GM23338 (cell line): ENCODE data around the gene SYNCRIP. TPM values are rescaled to one million over a fixed set of nuclear protein-coding genes. Genes with fewer than 3 reads are reported as not detected.

Source experiments
- ATAC-seq: fragments of 200-7000 bp; cut with Tn5 transposase; 3 replicates; pipeline ENCODE4 v1.9.1; 2020
- DNase-seq: peaks from one replicate; pipeline ENCODE4 v3.0.0-alpha.2; 2015; ENCODE audit warnings: low spot score
- H2AFZ ChIP-seq: fragments of 200-600 bp; sonication (generic); 2 replicates; pipeline ENCODE4 v1.8.0; 2016; ENCODE audit warnings: antibody characterized with exemption, mild to moderate bottlenecking, moderate library complexity
- H3F3A ChIP-seq: fragments of 200-600 bp; sonication (generic); replicated peaks from 2 replicates; pipeline ENCODE4 v1.8.0; 2017; ENCODE audit warnings: antibody characterized with exemption, mixed run types, low read depth
- H3K27ac ChIP-seq: fragments of 200-600 bp; sonication (generic); 2 replicates; pipeline ENCODE4 v1.6.1; 2016; ENCODE audit warnings: low read depth
- H3K27me3 ChIP-seq: fragments of 200-600 bp; sonication (generic); 2 replicates; pipeline ENCODE4 v1.8.0; 2016; ENCODE audit warnings: mild to moderate bottlenecking, mixed run types, moderate library complexity; ENCODE audit not compliant: insufficient read depth
- H3K36me3 ChIP-seq: fragments of 200-600 bp; sonication (generic); 2 replicates; pipeline ENCODE4 v1.8.0; 2016; ENCODE audit warnings: mild to moderate bottlenecking; ENCODE audit not compliant: insufficient read depth
- H3K4me1 ChIP-seq: fragments of 200-600 bp; sonication (generic); 2 replicates; pipeline ENCODE4 v1.8.0; 2016; ENCODE audit warnings: mild to moderate bottlenecking, moderate library complexity; ENCODE audit not compliant: insufficient read depth
- H3K4me2 ChIP-seq: fragments of 200-600 bp; sonication (generic); 2 replicates; pipeline ENCODE4 v1.7.1; 2017; ENCODE audit warnings: mixed run types
- H3K4me3 ChIP-seq: fragments of 200-600 bp; sonication (generic); 2 replicates; pipeline ENCODE4 v1.6.1; 2016; ENCODE audit warnings: mixed run types
- H3K79me2 ChIP-seq: fragments of 200-600 bp; sonication (generic); replicated peaks from 2 replicates; pipeline ENCODE4 v1.8.0; 2017; ENCODE audit warnings: mild to moderate bottlenecking; ENCODE audit not compliant: insufficient read depth
- H3K9me2 ChIP-seq: fragments of 200-600 bp; sonication (generic); 2 replicates; pipeline ENCODE4 v1.8.0; 2017; ENCODE audit not compliant: insufficient read depth
- H4K20me1 ChIP-seq: fragments of 200-600 bp; sonication (generic); replicated peaks from 2 replicates; pipeline ENCODE4 v1.8.0; 2017; ENCODE audit warnings: mild to moderate bottlenecking; ENCODE audit not compliant: insufficient read depth
- H3K27ac Mint-ChIP-seq: 2 replicates; pipeline ENCODE4 v1.8.0; 2020; ENCODE audit warnings: inconsistent platforms, mild to moderate bottlenecking, moderate library complexity, mixed read lengths
- H3K27me3 Mint-ChIP-seq: 3 replicates; pipeline ENCODE4 v1.8.0; 2022; ENCODE audit warnings: low read depth, mild to moderate bottlenecking, moderate library complexity, mixed read lengths, inconsistent platforms; ENCODE audit not compliant: insufficient read depth, poor library complexity
- H3K36me3 Mint-ChIP-seq: 3 replicates; pipeline ENCODE4 v1.8.0; 2021; ENCODE audit warnings: low read depth, mild to moderate bottlenecking, inconsistent platforms, moderate library complexity, mixed read lengths
- H3K4me1 Mint-ChIP-seq: 3 replicates; pipeline ENCODE4 v1.8.0; 2020; ENCODE audit warnings: mild to moderate bottlenecking, inconsistent platforms, mixed read lengths
- H3K4me3 Mint-ChIP-seq: 3 replicates; pipeline ENCODE4 v1.8.0; 2021; ENCODE audit warnings: moderate library complexity, mild to moderate bottlenecking, inconsistent platforms, mixed read lengths
- H3K9me3 Mint-ChIP-seq: 3 replicates; pipeline ENCODE4 v1.8.0; 2020; ENCODE audit warnings: moderate library complexity, mild to moderate bottlenecking, inconsistent platforms, mixed read lengths
- CREB1 ChIP-seq: fragments of 250-450 bp; sonication (Bioruptor Pico); IDR thresholded peaks from 2 replicates; pipeline ENCODE4 v1.5.0; 2020; ENCODE audit warnings: low read depth, mild to moderate bottlenecking, moderate library complexity
- EZH2 ChIP-seq: fragments of 200-600 bp; sonication (generic); IDR thresholded peaks from one replicate; pipeline ENCODE4 v1.8.0; 2017; ENCODE audit warnings: antibody characterized with exemption, mild to moderate bottlenecking, low read depth; ENCODE audit not compliant: unreplicated experiment
- EZH2phosphoT487 ChIP-seq: fragments of 200-600 bp; sonication (generic); IDR thresholded peaks from one replicate; pipeline ENCODE4 v1.8.1; 2018; ENCODE audit warnings: antibody characterized with exemption; ENCODE audit not compliant: unreplicated experiment
- JUNB ChIP-seq: IDR thresholded peaks from one replicate; pipeline ENCODE4 v1.6.1; 2016; ENCODE audit warnings: antibody characterized with exemption; ENCODE audit not compliant: unreplicated experiment
- NANOG ChIP-seq: IDR thresholded peaks from 2 replicates; pipeline ENCODE4 v1.6.1; 2016; ENCODE audit warnings: antibody characterized with exemption, borderline replicate concordance
- STAT1 ChIP-seq: IDR thresholded peaks from one replicate; pipeline ENCODE4 v1.6.1; 2016; ENCODE audit warnings: antibody characterized with exemption; ENCODE audit not compliant: unreplicated experiment
- ZNF114 ChIP-seq: fragments of 250-450 bp; sonication (Bioruptor Pico); IDR thresholded peaks from 2 replicates; pipeline ENCODE4 v1.5.0; 2020; ENCODE audit warnings: mild to moderate bottlenecking, moderate library complexity
- polyA plus RNA-seq: library from polyadenylated mRNA; unstranded; fragments of >200 nt; fragmentation: Nextera tagmentation; extraction: Ambion mirVana; gene quantifications from 2 replicates; pipeline ENCODE4 v1.2.1, GENCODE V29; 2016
- total RNA-seq: library from RNA; depleted of rRNA; stranded (reverse); fragments of >200 nt; shearing (Covaris generic); gene quantifications from 2 replicates; pipeline ENCODE4 v1.2.3, GENCODE V29; 2014
- TF ChIP-seq, protein P1 (sequence below), 2 experiments: fragments of 200-600 bp in 1 of 2; sonication (generic) in 1 of 2; conservative IDR thresholded peaks; 2 replicates each; pipeline versions ENCODE4 v1.5.1 to v1.6.1; 2016 to 2017; ENCODE audit warnings: antibody characterized with exemption in 2 of 2, low read depth in 2 of 2, mild to moderate bottlenecking in 2 of 2, moderate library complexity in 1 of 2
- TF ChIP-seq, protein P2 (sequence below): IDR thresholded peaks from 2 replicates; pipeline ENCODE4 v1.6.1; 2016; ENCODE audit warnings: antibody characterized with exemption
- TF ChIP-seq, protein P3 (sequence below): IDR thresholded peaks from one replicate; pipeline ENCODE4 v1.6.1; 2018; ENCODE audit warnings: antibody characterized with exemption; ENCODE audit not compliant: unreplicated experiment

Gene SYNCRIP
- total and polyA plus RNA-seq, 2 experiments from 2014 or later, result 163 to 164 TPM

DNA sequence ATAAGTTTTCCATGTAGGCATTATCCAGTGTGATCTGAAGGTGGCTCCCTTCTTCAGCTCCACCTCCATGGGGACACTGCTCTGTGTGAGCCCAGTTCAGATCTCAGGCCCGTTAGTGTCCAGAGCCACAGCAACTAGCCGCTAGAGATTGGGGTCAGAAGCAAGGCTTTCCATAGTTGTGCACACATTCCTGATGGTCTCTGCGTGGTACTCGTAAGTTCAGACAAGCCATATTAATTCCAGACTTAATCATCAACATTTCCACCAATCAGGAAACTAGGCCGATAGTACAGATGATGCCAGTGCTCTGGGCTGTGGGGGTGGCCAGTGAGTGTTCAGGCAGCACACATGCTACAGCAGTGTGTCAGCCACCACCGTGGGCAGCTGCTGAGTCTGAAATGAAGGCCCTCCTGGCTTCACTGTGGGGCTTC is 17.5 kb upstream of the SYNCRIP start:
- ATAC-seq, result peak; percentile 67
- Histone ChIP-seq H3F3A (no peaks in the 10 kb centered on the region), H4K20me1 (no peaks in the 10 kb centered on the region), H3K4me1 (no peaks in the 10 kb centered on the region), H3K27me3 (no peaks in the 10 kb centered on the region), H3K79me2 (no peaks in the 10 kb centered on the region), H3K4me3 (no peak overlapping the region), H3K36me3 (no peaks in the 10 kb centered on the region), H3K9me2 (no peaks in the 10 kb centered on the region), H3K27ac (no peak overlapping the region), H3K4me2 (no peak overlapping the region), H2AFZ (peak overlapping the region; percentile 44; the same call in 1 of the 2 replicates)
- DNase-seq, result no peak
- H3K4me3 Mint-ChIP-seq, result no peak overlapping the region
- no peak overlapping the region for H3K27ac Mint-ChIP-seq
- 0 out of 3 replicates have a peak, but pooled peaks cover 2% of the 10 kb centered on the region for H3K9me3 Mint-ChIP-seq
- TF ChIP-seq ZNF114 (CRISPR knock-in tag), result no peak
- TF ChIP-seq, protein P1, sequence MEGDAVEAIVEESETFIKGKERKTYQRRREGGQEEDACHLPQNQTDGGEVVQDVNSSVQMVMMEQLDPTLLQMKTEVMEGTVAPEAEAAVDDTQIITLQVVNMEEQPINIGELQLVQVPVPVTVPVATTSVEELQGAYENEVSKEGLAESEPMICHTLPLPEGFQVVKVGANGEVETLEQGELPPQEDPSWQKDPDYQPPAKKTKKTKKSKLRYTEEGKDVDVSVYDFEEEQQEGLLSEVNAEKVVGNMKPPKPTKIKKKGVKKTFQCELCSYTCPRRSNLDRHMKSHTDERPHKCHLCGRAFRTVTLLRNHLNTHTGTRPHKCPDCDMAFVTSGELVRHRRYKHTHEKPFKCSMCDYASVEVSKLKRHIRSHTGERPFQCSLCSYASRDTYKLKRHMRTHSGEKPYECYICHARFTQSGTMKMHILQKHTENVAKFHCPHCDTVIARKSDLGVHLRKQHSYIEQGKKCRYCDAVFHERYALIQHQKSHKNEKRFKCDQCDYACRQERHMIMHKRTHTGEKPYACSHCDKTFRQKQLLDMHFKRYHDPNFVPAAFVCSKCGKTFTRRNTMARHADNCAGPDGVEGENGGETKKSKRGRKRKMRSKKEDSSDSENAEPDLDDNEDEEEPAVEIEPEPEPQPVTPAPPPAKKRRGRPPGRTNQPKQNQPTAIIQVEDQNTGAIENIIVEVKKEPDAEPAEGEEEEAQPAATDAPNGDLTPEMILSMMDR (conservative IDR thresholded peaks at IDR 0.05; ENCODE audit: low read depth in 2 of 2), result peak in 1 of 2 experiments; percentile 45; a peak in 2 of 4 replicates
- H3K27me3 Mint-ChIP-seq, result peaks cover 3% of the 10 kb centered on the region
- no peaks in the 10 kb centered on the region for H3K4me1 Mint-ChIP-seq
- peaks cover 2% of the 10 kb centered on the region; the same call in 2 of the 3 replicates for H3K36me3 Mint-ChIP-seq

DNA sequence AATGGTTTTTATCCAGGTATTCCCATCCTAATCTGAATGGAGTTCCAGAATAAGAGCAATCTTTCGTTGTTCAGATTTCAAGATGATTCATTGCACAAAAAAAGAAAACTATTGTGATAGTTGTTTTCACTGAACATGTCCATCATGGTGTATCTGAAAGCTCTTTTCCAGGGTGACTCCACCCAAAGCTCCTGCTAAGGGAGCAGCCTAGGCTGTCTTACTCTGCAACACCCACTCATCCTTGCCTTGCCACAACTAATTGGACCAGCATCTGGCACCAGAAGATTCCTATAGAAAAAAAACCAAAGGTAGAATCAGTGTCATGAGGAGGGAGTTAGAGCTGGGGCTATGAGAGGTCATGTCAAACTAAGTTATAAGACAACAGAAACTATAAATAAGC is 7.9 kb upstream of the SYNCRIP start:
- Mint-ChIP-seq H3K27ac (no peak overlapping the region), H3K27me3 (peaks cover 2% of the 10 kb centered on the region), H3K9me3 (peaks cover 6% of the 10 kb centered on the region; the same call in 2 of the 3 replicates), H3K36me3 (no peaks in the 10 kb centered on the region; the same call in 2 of the 3 replicates), H3K4me3 (no peak overlapping the region), H3K4me1 (peaks cover 1% of the 10 kb centered on the region)
- Histone ChIP-seq H3K36me3 (no peaks in the 10 kb centered on the region), H3F3A (no peaks in the 10 kb centered on the region), H3K4me2 (no peak overlapping the region), H3K4me1 (no peaks in the 10 kb centered on the region; the same call in 1 of the 2 replicates), H3K79me2 (no peaks in the 10 kb centered on the region), H2AFZ (no peak overlapping the region), H4K20me1 (no peaks in the 10 kb centered on the region), H3K4me3 (no peak overlapping the region), H3K9me2 (no peaks in the 10 kb centered on the region), H3K27ac (no peak overlapping the region), H3K27me3 (no peaks in the 10 kb centered on the region)
- ATAC-seq (no peak), DNase-seq (no peak)
- TF ChIP-seq, protein P2, sequence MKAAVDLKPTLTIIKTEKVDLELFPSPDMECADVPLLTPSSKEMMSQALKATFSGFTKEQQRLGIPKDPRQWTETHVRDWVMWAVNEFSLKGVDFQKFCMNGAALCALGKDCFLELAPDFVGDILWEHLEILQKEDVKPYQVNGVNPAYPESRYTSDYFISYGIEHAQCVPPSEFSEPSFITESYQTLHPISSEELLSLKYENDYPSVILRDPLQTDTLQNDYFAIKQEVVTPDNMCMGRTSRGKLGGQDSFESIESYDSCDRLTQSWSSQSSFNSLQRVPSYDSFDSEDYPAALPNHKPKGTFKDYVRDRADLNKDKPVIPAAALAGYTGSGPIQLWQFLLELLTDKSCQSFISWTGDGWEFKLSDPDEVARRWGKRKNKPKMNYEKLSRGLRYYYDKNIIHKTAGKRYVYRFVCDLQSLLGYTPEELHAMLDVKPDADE, result no peak
- TF ChIP-seq, protein P1 (conservative IDR thresholded peaks at IDR 0.05; ENCODE audit: low read depth in 2 of 2), result no peak
- no peak for TF ChIP-seq CREB1
- TF ChIP-seq JUNB, result no peak
- no peak for TF ChIP-seq EZH2
- no peak for TF ChIP-seq EZH2phosphoT487
- no peak for TF ChIP-seq NANOG
- TF ChIP-seq, protein P3, sequence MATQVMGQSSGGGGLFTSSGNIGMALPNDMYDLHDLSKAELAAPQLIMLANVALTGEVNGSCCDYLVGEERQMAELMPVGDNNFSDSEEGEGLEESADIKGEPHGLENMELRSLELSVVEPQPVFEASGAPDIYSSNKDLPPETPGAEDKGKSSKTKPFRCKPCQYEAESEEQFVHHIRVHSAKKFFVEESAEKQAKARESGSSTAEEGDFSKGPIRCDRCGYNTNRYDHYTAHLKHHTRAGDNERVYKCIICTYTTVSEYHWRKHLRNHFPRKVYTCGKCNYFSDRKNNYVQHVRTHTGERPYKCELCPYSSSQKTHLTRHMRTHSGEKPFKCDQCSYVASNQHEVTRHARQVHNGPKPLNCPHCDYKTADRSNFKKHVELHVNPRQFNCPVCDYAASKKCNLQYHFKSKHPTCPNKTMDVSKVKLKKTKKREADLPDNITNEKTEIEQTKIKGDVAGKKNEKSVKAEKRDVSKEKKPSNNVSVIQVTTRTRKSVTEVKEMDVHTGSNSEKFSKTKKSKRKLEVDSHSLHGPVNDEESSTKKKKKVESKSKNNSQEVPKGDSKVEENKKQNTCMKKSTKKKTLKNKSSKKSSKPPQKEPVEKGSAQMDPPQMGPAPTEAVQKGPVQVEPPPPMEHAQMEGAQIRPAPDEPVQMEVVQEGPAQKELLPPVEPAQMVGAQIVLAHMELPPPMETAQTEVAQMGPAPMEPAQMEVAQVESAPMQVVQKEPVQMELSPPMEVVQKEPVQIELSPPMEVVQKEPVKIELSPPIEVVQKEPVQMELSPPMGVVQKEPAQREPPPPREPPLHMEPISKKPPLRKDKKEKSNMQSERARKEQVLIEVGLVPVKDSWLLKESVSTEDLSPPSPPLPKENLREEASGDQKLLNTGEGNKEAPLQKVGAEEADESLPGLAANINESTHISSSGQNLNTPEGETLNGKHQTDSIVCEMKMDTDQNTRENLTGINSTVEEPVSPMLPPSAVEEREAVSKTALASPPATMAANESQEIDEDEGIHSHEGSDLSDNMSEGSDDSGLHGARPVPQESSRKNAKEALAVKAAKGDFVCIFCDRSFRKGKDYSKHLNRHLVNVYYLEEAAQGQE, result no peak
- no peak for TF ChIP-seq STAT1
